HL-60 (cell line): ENCODE measurements around the gene CAMTA1.

ENCODE experiments used
- DNase-seq, 2 experiments: peaks; one replicate each; pipeline ENCODE4 v3.0.0-alpha.2; 2010 to 2020; ENCODE audit warnings: low read depth in 1 of 2, low spot score in 1 of 2
- H3K27ac ChIP-seq: fragments of 250-450 bp; sonication (Bioruptor Pico); replicated peaks from 2 replicates; pipeline ENCODE4 v1.5.1; 2020; ENCODE audit warnings: mild to moderate bottlenecking, moderate library complexity
- H3K27me3 ChIP-seq: fragments of 250-450 bp; sonication (Bioruptor Pico); 2 replicates; pipeline ENCODE4 v1.5.1; 2021; ENCODE audit warnings: mild to moderate bottlenecking, moderate library complexity; ENCODE audit not compliant: insufficient read depth, poor library complexity, severe bottlenecking
- H3K4me3 ChIP-seq: replicated peaks from 2 replicates; pipeline ENCODE4 v1.5.1; 2011; ENCODE audit warnings: mild to moderate bottlenecking, control low read depth, low read length; ENCODE audit not compliant: insufficient read depth
- GABPA ChIP-seq: IDR thresholded peaks from 2 replicates; pipeline ENCODE4 v1.6.1; 2012; ENCODE audit warnings: low read depth
- POLR2AphosphoS5 ChIP-seq: IDR thresholded peaks from 2 replicates; pipeline ENCODE4 v1.6.1; 2012; ENCODE audit warnings: low read depth
- SPI1 ChIP-seq: IDR thresholded peaks from 2 replicates; pipeline ENCODE4 v1.6.1; 2012; ENCODE audit warnings: low read depth, mild to moderate bottlenecking, borderline replicate concordance
- TF ChIP-seq, protein P1 (sequence below): IDR thresholded peaks from 2 replicates; pipeline ENCODE4 v1.6.1; 2012; ENCODE audit warnings: low read depth; ENCODE audit not compliant: insufficient replicate concordance
- TF ChIP-seq, protein P2 (sequence below): IDR thresholded peaks from one replicate; pipeline ENCODE4 v1.5.1; 2011; ENCODE audit warnings: low read length, control low read depth, inconsistent platforms; ENCODE audit not compliant: insufficient read depth

The CAMTA1 gene

DNA sequence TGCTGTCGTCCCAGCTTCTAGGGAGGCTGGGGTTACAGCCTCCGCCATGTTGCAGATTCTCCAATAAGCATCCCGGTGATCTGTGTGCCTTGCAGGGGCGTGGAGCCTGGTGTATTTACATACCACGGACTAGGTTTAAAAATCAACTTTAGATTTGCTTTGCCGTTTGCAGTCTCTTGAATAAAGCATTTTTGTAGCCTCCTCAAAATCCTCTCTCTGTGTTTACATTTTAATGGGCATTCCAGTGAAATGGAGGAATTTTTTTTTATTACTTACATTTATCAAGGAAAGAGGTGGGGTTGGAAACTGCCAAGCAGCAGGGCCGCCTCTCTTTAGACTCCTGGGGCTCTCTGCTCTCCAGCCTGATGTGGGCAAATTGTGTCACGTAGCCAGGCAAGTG, 548.4 kb downstream of the CAMTA1 start:
- H3K27ac ChIP-seq: no peak overlapping the region
- no peak for DNase-seq
- TF ChIP-seq, protein P1, sequence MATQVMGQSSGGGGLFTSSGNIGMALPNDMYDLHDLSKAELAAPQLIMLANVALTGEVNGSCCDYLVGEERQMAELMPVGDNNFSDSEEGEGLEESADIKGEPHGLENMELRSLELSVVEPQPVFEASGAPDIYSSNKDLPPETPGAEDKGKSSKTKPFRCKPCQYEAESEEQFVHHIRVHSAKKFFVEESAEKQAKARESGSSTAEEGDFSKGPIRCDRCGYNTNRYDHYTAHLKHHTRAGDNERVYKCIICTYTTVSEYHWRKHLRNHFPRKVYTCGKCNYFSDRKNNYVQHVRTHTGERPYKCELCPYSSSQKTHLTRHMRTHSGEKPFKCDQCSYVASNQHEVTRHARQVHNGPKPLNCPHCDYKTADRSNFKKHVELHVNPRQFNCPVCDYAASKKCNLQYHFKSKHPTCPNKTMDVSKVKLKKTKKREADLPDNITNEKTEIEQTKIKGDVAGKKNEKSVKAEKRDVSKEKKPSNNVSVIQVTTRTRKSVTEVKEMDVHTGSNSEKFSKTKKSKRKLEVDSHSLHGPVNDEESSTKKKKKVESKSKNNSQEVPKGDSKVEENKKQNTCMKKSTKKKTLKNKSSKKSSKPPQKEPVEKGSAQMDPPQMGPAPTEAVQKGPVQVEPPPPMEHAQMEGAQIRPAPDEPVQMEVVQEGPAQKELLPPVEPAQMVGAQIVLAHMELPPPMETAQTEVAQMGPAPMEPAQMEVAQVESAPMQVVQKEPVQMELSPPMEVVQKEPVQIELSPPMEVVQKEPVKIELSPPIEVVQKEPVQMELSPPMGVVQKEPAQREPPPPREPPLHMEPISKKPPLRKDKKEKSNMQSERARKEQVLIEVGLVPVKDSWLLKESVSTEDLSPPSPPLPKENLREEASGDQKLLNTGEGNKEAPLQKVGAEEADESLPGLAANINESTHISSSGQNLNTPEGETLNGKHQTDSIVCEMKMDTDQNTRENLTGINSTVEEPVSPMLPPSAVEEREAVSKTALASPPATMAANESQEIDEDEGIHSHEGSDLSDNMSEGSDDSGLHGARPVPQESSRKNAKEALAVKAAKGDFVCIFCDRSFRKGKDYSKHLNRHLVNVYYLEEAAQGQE: no peak
- H3K4me3 ChIP-seq: no peak overlapping the region
- H3K27me3 ChIP-seq: no peaks in the 10 kb centered on the region

DNA sequence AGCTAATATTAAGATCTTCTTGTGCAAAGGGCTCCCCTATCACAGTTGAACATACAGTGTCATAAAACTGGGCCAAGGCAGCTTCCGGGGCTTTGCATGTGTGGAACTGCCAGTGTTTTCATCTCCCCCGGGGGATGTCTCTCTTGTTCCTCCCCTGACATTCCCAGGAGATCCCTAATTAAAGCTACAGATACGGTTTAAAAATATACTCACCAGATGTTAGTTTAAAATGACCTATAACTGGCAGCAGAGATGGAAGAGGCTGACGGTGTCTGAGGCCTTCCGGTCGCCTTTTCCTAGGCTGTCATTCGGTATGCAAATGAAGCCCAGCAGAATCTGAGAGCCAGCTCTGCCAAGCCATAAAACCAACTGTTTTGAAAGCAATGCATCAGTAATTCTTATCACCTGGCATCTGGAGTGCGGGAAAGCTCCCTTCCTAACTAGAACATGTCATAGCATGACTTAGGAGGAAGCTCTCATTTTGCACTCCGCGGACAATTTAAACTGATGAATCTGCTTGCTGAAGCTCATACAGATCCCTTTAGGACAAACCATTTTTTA, 549.3 kb downstream of the CAMTA1 start:
- Histone ChIP-seq H3K4me3 (no peak overlapping the region), H3K27me3 (no peaks in the 10 kb centered on the region), H3K27ac (no peak overlapping the region)
- no peak for DNase-seq
- TF ChIP-seq POLR2AphosphoS5 (no peak), SPI1 (no peak), GABPA (no peak)
- TF ChIP-seq, protein P2, sequence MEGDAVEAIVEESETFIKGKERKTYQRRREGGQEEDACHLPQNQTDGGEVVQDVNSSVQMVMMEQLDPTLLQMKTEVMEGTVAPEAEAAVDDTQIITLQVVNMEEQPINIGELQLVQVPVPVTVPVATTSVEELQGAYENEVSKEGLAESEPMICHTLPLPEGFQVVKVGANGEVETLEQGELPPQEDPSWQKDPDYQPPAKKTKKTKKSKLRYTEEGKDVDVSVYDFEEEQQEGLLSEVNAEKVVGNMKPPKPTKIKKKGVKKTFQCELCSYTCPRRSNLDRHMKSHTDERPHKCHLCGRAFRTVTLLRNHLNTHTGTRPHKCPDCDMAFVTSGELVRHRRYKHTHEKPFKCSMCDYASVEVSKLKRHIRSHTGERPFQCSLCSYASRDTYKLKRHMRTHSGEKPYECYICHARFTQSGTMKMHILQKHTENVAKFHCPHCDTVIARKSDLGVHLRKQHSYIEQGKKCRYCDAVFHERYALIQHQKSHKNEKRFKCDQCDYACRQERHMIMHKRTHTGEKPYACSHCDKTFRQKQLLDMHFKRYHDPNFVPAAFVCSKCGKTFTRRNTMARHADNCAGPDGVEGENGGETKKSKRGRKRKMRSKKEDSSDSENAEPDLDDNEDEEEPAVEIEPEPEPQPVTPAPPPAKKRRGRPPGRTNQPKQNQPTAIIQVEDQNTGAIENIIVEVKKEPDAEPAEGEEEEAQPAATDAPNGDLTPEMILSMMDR: no peak
- TF ChIP-seq, protein P1: no peak

DNA sequence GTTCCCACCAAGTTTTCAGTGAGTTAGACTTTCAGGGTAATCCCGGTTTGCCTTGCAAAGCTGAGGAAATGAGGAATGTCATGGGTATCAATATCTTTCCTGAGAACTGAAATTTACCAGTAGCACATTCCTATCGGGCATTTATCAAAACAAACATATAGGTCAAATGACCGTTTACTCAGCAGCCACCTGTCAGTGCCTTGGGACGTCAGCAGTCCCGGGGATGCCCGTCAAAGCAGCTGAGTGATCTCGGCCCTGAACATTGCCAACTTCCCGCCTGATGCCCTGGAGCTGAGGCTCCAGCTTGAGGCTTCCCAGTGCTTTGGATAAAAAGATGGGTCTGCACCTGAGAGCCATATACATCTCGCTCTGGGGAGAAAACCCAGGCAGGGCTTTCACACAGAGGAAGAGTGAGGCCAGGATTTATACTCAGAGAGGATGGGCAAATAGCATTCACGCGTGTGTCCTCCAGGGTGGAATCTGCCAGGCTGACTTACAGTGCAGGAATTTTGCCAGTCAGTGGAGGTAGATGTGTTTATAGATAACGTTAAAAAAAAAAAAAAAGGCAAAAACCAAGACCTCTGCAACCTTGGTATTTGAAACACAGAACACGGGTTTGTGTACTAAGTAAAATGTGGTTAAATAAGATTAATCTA, 550.1 kb downstream of the CAMTA1 start:
- Histone ChIP-seq H3K27me3 (no peaks in the 10 kb centered on the region), H3K27ac (no peak overlapping the region), H3K4me3 (no peak overlapping the region)
- DNase-seq: no peak
- TF ChIP-seq, protein P2: no peak
- TF ChIP-seq GABPA (no peak), POLR2AphosphoS5 (no peak), SPI1 (no peak)
- TF ChIP-seq, protein P1: no peak
